OCI-M2 (cell line): Measurements from ENCODE around the gene ISL1.

Experiments
- DNase-seq: peaks from one replicate; lab custom pipeline; 2025; ENCODE audit not compliant: unreplicated experiment; lab: John Stamatoyannopoulos, UW

Gene ISL1

GRCh38 chr5:51383131-51384121 is at the start of gene ISL1:
TSS of gene ISL1 (plus strand) at chr5:51383448. CDS start at chr5:51383672, 224 bp downstream.
- no peak for DNase-seq

- DNase-seq, result no peak
Measured at GRCh38 chr5:51336878-51337277, 46.4 kb upstream of the ISL1 start.

- no peak for DNase-seq
Measured at GRCh38 chr5:51345106-51345505, 38.1 kb upstream of the ISL1 start.

- no peak for DNase-seq
Measured at GRCh38 chr5:51347157-51347556, 36.1 kb upstream of the ISL1 start.

GRCh38 chr5:51347704-51348103 is 35.5 kb upstream of the ISL1 start:
- no peak for DNase-seq

GRCh38 chr5:51371052-51371451 is 12.2 kb upstream of the ISL1 start:
- no peak for DNase-seq

- DNase-seq, result no peak
Measured at GRCh38 chr5:51373880-51374523, 9.2 kb upstream of the ISL1 start.

GRCh38 chr5:51375084-51375483 is 8.2 kb upstream of the ISL1 start:
- DNase-seq, result no peak

- no peak for DNase-seq
Measured at GRCh38 chr5:51376509-51376908, 6.7 kb upstream of the ISL1 start.

- no peak for DNase-seq
Measured at GRCh38 chr5:51377151-51378060, 5.8 kb upstream of the ISL1 start.

- DNase-seq, result no peak
Measured at GRCh38 chr5:51378061-51378409, 5.2 kb upstream of the ISL1 start.

GRCh38 chr5:51378448-51379330 is 4.6 kb upstream of the ISL1 start:
- DNase-seq, result no peak

- DNase-seq, result no peak
Measured at GRCh38 chr5:51379331-51379700, 3.9 kb upstream of the ISL1 start.

GRCh38 chr5:51380603-51381207 is 2.5 kb upstream of the ISL1 start:
- DNase-seq, result no peak

- DNase-seq, result no peak
Measured at GRCh38 chr5:51381761-51382474, 1.3 kb upstream of the ISL1 start.

GRCh38 chr5:51382521-51383130 is 622 bp upstream of the ISL1 start:
- DNase-seq, result no peak

- no peak for DNase-seq
Measured at GRCh38 chr5:51384281-51384840, 1.1 kb downstream of the ISL1 start.

- DNase-seq, result no peak
Measured at GRCh38 chr5:51385216-51385615, 2.0 kb downstream of the ISL1 start.
